ENCODE data around the gene ARSJ. TPM values are rescaled to one million over a fixed set of nuclear protein-coding genes. Genes with fewer than 3 reads are reported as not detected.

Gene ARSJ
- total RNA-seq, 1 donor from 2014 or later, result 28.5 TPM

DNA sequence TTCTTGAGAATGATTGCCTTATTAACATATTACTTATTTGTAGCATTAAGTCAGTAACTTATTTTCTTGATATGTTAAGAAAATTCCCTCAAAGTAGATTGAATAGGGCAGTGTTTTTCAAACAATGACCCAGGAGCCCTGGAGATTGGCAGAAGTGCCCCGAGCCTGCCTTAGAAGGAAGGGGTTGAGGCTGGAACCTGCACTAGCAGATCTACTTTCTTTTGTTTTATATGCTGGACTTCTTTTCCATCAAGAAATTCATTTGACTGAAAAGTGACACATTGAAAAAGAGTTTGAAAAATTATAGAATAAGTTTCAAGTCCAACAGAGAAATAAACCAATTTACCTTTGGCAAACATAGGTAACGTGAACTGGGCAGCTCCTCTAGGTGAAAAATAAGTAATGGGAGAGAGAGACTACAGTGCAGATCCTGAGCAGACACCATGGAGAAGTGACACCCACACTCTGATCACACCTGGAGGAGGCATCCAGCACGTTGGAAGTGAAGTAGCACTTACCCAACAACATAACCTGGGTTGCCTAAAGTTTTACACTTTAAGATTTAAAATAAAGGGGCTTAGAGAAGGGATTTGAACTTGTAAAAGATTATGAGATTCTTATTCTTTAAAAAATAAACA is 18.6 kb downstream of the ARSJ start:
- TF ChIP-seq, protein P1, sequence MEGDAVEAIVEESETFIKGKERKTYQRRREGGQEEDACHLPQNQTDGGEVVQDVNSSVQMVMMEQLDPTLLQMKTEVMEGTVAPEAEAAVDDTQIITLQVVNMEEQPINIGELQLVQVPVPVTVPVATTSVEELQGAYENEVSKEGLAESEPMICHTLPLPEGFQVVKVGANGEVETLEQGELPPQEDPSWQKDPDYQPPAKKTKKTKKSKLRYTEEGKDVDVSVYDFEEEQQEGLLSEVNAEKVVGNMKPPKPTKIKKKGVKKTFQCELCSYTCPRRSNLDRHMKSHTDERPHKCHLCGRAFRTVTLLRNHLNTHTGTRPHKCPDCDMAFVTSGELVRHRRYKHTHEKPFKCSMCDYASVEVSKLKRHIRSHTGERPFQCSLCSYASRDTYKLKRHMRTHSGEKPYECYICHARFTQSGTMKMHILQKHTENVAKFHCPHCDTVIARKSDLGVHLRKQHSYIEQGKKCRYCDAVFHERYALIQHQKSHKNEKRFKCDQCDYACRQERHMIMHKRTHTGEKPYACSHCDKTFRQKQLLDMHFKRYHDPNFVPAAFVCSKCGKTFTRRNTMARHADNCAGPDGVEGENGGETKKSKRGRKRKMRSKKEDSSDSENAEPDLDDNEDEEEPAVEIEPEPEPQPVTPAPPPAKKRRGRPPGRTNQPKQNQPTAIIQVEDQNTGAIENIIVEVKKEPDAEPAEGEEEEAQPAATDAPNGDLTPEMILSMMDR (conservative IDR thresholded peaks at IDR 0.05; ENCODE audit: low read depth, low read length), result no peak
- no peak overlapping the region for H3K4me3 ChIP-seq (ENCODE audit: low read depth, low read length)
- DNase-seq (ENCODE audit: low read depth), result no peak

DNA sequence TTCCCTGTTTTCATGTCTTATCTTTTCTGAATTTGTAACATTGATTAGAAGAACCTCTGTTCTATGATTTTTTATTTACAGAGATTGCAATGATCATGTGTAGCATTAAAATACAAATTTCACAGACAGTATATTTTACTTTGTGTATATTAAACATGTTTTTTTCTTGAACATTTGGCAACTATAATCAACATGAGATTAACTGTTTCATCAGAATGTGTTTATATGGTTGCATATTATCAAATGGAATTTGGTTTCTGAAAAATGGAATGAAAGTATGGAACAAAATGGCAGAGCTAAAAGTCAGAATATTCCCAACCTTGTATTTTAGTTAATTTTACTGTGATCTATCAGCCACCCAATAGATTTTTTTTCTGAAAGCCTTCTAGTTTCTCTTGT is 19.9 kb downstream of the ARSJ start:
- TF ChIP-seq, protein P1 (conservative IDR thresholded peaks at IDR 0.05; ENCODE audit: low read depth, low read length), result no peak
- H3K4me3 ChIP-seq (ENCODE audit: low read depth, low read length), result no peak overlapping the region
- DNase-seq (ENCODE audit: low read depth), result no peak

DNA sequence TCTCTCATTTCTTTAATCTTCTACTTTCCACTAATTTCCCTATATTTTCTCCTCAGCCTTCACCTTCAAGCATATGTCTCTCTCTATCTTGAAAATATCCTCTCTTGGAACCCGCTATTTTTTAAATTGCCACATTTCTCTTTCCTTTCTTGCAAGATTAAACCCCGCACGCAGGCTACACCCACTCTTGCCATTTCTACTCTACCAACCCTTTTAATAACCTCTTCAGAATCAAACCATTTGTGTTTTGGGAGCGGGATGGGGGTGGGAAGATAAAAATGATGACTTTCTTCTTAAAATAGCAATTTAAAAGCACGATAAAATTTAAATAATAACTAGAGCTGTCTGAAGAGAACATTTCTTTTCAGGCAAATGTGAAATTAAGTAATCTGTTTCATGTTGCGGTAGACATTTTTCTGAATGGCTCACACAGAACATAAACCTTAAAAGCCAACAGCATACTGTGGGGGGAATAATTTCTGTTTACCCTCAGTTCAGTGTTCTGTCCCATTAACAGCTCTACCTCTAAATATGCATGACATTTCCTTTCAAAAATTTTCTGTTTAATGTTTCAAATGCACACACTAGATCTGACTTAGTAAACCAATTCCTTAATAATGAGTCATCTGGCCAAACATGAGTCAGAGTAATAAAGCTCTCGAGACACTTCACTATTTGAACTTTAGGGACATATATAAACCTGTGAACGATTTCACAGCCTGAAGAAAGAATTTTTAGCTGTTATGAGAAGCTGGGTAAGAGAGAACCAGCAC is 20.5 kb downstream of the ARSJ start:
- H3K4me3 ChIP-seq (ENCODE audit: low read depth, low read length), result no peak overlapping the region
- TF ChIP-seq, protein P1 (conservative IDR thresholded peaks at IDR 0.05; ENCODE audit: low read depth, low read length), result no peak
- peak; percentile 95 for DNase-seq (ENCODE audit: low read depth)

DNA sequence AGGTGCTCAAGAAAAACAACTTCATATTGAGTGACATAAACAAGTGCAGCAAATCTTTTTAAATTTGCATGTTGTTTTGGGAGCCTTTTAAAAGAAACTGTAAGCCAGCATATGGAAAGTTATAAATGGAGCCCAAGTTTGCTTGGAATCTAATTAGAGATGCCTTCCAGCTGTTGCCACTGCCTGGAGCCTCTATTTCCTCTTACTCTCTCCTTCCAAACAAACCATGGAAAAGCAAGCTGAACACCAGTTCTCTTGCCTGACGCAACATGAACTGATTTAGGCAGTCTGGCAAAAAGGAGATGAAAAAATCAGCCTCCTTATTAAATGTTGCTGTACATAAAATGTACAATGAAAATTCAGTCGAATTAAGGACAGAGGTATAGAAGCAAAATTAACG is 21.5 kb downstream of the ARSJ start:
- no peak overlapping the region for H3K4me3 ChIP-seq (ENCODE audit: low read depth, low read length)
- DNase-seq (ENCODE audit: low read depth), result no peak
- TF ChIP-seq, protein P1 (conservative IDR thresholded peaks at IDR 0.05; ENCODE audit: low read depth, low read length), result no peak

DNA sequence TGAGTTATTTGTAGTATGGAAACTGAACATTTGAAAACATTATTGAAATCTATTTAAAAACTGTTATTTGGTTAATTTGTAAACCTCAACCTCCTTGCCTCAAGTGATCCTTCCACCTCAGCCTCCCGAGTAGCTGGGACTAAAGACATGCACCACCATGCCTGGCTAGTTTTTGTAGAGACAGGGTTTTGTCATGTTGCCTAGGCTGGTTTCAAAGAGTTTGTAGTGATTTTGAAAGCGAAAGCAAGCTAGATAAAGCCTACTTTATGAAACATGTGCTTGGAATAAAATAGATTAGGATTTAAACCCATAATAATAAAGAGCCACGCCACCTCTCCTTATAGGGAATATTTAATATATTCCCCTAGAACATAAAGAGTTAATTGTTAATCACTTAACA is 23.5 kb downstream of the ARSJ start:
- H3K4me3 ChIP-seq (ENCODE audit: low read depth, low read length), result no peak overlapping the region
- TF ChIP-seq, protein P1 (conservative IDR thresholded peaks at IDR 0.05; ENCODE audit: low read depth, low read length), result no peak
- DNase-seq (ENCODE audit: low read depth), result no peak

DNA sequence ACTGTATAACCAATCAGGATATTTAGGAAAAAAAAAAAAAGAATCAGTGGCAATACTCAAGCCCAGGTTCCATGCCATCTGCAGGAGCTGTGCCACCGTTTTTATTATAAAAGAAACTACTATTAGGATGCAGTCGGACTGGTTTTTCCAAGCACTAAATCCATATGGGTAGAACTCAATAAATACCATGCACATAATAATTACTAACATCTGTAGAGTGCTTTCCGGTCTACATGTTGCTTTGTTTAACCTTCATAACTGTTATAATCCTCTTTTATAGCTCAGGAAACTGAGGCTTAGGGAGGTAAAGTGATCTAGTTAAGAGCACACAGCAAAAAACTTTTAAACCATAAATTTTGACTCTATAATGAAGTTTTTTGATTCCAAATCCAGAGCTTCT is 24.0 kb downstream of the ARSJ start:
- no peak overlapping the region for H3K4me3 ChIP-seq (ENCODE audit: low read depth, low read length)
- DNase-seq (ENCODE audit: low read depth), result no peak
- TF ChIP-seq, protein P1 (conservative IDR thresholded peaks at IDR 0.05; ENCODE audit: low read depth, low read length), result no peak
